Measurements from ENCODE around the gene EIPR1. TPM values are rescaled to one million over a fixed set of nuclear protein-coding genes. Genes with fewer than 3 reads are reported as not detected.

Gene EIPR1
- total and polyA plus RNA-seq, 2 experiments from 2014 or later, result 17.4 to 46.3 TPM

GRCh38 chr2:3289171-3289515, 88.5 kb downstream of the EIPR1 start:
- Mint-ChIP-seq H3K36me3 (ENCODE audit: low read depth) (peaks cover 8% of the 10 kb centered on the region), H3K9me3 (peaks cover 6% of the 10 kb centered on the region; the same call in 2 of the 3 replicates), H3K4me1 (peaks cover 23% of the 10 kb centered on the region), H3K4me3 (no peak overlapping the region), H3K27ac (no peak overlapping the region), H3K27me3 (ENCODE audit: insufficient read depth, low read depth, poor library complexity) (peaks cover 14% of the 10 kb centered on the region)
- Histone ChIP-seq H2AFZ (no peak overlapping the region), H3K9me2 (ENCODE audit: insufficient read depth) (no peaks in the 10 kb centered on the region), H3K79me2 (replicated peaks; ENCODE audit: insufficient read depth) (peaks cover 13% of the 10 kb centered on the region; the same call in 1 of the 2 replicates), H3K27me3 (ENCODE audit: insufficient read depth) (no peaks in the 10 kb centered on the region), H3K4me3 (no peak overlapping the region), H3K4me1 (ENCODE audit: insufficient read depth) (no peaks in the 10 kb centered on the region), H3F3A (replicated peaks; ENCODE audit: low read depth) (no peaks in the 10 kb centered on the region), H4K20me1 (replicated peaks; ENCODE audit: insufficient read depth) (no peaks in the 10 kb centered on the region), H3K27ac (ENCODE audit: low read depth) (no peak overlapping the region), H3K36me3 (ENCODE audit: insufficient read depth) (no peaks in the 10 kb centered on the region), H3K4me2 (no peak overlapping the region)
- DNase-seq (ENCODE audit: low spot score), result no peak
- TF ChIP-seq NANOG (IDR thresholded peaks at IDR 0.05; ENCODE audit: borderline replicate concordance), result no peak
- no peak for ATAC-seq

GRCh38 chr2:3288470-3289170, 89.0 kb downstream of the EIPR1 start:
- Histone ChIP-seq H3K4me3 (no peak overlapping the region), H3K36me3 (ENCODE audit: insufficient read depth) (no peaks in the 10 kb centered on the region), H3K27ac (ENCODE audit: low read depth) (no peak overlapping the region), H3F3A (replicated peaks; ENCODE audit: low read depth) (no peaks in the 10 kb centered on the region), H4K20me1 (replicated peaks; ENCODE audit: insufficient read depth) (no peaks in the 10 kb centered on the region), H3K4me2 (no peak overlapping the region), H3K4me1 (ENCODE audit: insufficient read depth) (no peaks in the 10 kb centered on the region), H3K79me2 (replicated peaks; ENCODE audit: insufficient read depth) (peaks cover 13% of the 10 kb centered on the region; the same call in 1 of the 2 replicates), H2AFZ (no peak overlapping the region), H3K27me3 (ENCODE audit: insufficient read depth) (no peaks in the 10 kb centered on the region), H3K9me2 (ENCODE audit: insufficient read depth) (no peaks in the 10 kb centered on the region)
- no peak for TF ChIP-seq NANOG (IDR thresholded peaks at IDR 0.05; ENCODE audit: borderline replicate concordance)
- no peak for TF ChIP-seq REST (IDR thresholded peaks at IDR 0.05; ENCODE audit: unreplicated experiment)
- no peak for TF ChIP-seq ETS1 (IDR thresholded peaks at IDR 0.05)
- no peak for TF ChIP-seq EZH2 (IDR thresholded peaks at IDR 0.05; ENCODE audit: low read depth, unreplicated experiment)
- no peak for TF ChIP-seq JUNB (IDR thresholded peaks at IDR 0.05; ENCODE audit: unreplicated experiment)
- no peak for TF ChIP-seq CTCF (conservative IDR thresholded peaks at IDR 0.05; ENCODE audit: low read depth in 2 of 2)
- Mint-ChIP-seq H3K4me3 (no peak overlapping the region), H3K27ac (no peak overlapping the region), H3K27me3 (ENCODE audit: insufficient read depth, low read depth, poor library complexity) (peaks cover 14% of the 10 kb centered on the region), H3K9me3 (peaks cover 6% of the 10 kb centered on the region; the same call in 2 of the 3 replicates), H3K36me3 (ENCODE audit: low read depth) (peaks cover 8% of the 10 kb centered on the region), H3K4me1 (peaks cover 23% of the 10 kb centered on the region)
- no peak for DNase-seq (ENCODE audit: low spot score)
- no peak for ATAC-seq
